GM23248 (cell line): ENCODE measurements around the gene DUS2. TPM values are rescaled to one million over a fixed set of nuclear protein-coding genes. Genes with fewer than 3 reads are reported as not detected.
"Not testable (repeated sequence)": the region's sequence is repeated elsewhere in the genome, so short reads cannot be mapped to it uniquely, and the experiment has no call there.

Experiments used
- DNase-seq: peaks from one replicate; pipeline ENCODE4 v3.0.0-alpha.2; 2015
- H2AFZ ChIP-seq: fragments of 200-600 bp; sonication (generic); 2 replicates; pipeline ENCODE4 v1.6.1; 2016; ENCODE audit warnings: antibody characterized with exemption
- H3F3A ChIP-seq: fragments of 200-600 bp; sonication (generic); 2 replicates; pipeline ENCODE4 v1.6.1; 2016; ENCODE audit warnings: mild to moderate bottlenecking, antibody characterized with exemption, mixed run types; ENCODE audit not compliant: insufficient read depth
- H3K27ac ChIP-seq: fragments of 200-600 bp; sonication (generic); 2 replicates; pipeline ENCODE4 v1.5.1; 2016; ENCODE audit warnings: mild to moderate bottlenecking
- H3K27me3 ChIP-seq: fragments of 200-600 bp; sonication (generic); replicated peaks from 2 replicates; pipeline ENCODE4 v1.6.1; 2016; ENCODE audit warnings: mild to moderate bottlenecking; ENCODE audit not compliant: insufficient read depth
- H3K36me3 ChIP-seq: fragments of 200-600 bp; sonication (generic); 2 replicates; pipeline ENCODE4 v1.6.1; 2016; ENCODE audit warnings: low read depth, mild to moderate bottlenecking
- H3K4me1 ChIP-seq: fragments of 200-600 bp; sonication (generic); 2 replicates; pipeline ENCODE4 v1.6.1; 2016; ENCODE audit warnings: mild to moderate bottlenecking; ENCODE audit not compliant: insufficient read depth
- H3K4me2 ChIP-seq: fragments of 200-600 bp; sonication (generic); one replicate; pipeline ENCODE4 v1.6.1; 2016; ENCODE audit warnings: mild to moderate bottlenecking; ENCODE audit not compliant: unreplicated experiment
- H3K4me3 ChIP-seq: fragments of 200-600 bp; sonication (generic); 2 replicates; pipeline ENCODE4 v1.5.1; 2016; ENCODE audit warnings: mild to moderate bottlenecking
- H3K79me2 ChIP-seq: fragments of 200-600 bp; sonication (generic); 2 replicates; pipeline ENCODE4 v1.6.1; 2016; ENCODE audit warnings: mild to moderate bottlenecking; ENCODE audit not compliant: insufficient read depth
- H3K9ac ChIP-seq: fragments of 200-600 bp; sonication (generic); 2 replicates; pipeline ENCODE4 v1.6.1; 2016; ENCODE audit warnings: mild to moderate bottlenecking
- H3K9me2 ChIP-seq: fragments of 200-600 bp; sonication (generic); 2 replicates; pipeline ENCODE4 v1.6.1; 2016; ENCODE audit warnings: mixed run types, mild to moderate bottlenecking, moderate library complexity; ENCODE audit not compliant: insufficient read depth
- H3K9me3 ChIP-seq: fragments of 200-600 bp; sonication (generic); one replicate; pipeline ENCODE4 v1.6.1; 2017; ENCODE audit warnings: low read depth
- H4K20me1 ChIP-seq: fragments of 200-600 bp; sonication (generic); 2 replicates; pipeline ENCODE4 v1.6.0; 2016; ENCODE audit not compliant: insufficient read depth
- EZH2 ChIP-seq: fragments of 200-600 bp; sonication (generic); IDR thresholded peaks from 2 replicates; pipeline ENCODE4 v1.6.1; 2018; ENCODE audit warnings: antibody characterized with exemption, mild to moderate bottlenecking; ENCODE audit not compliant: insufficient read depth, poor library complexity, severe bottlenecking
- EZH2phosphoT487 ChIP-seq: fragments of 200-600 bp; sonication (generic); IDR thresholded peaks from 2 replicates; pipeline ENCODE4 v1.6.1; 2018; ENCODE audit warnings: antibody characterized with exemption, moderate library complexity, mild to moderate bottlenecking, low read depth; ENCODE audit not compliant: insufficient read depth
- WGBS, 2 experiments: methylation state at CpG; one replicate each; pipeline ENCODE4 v1.1.6; 2015 to 2017; ENCODE audit warnings: low lambda C conversion rate in 2 of 2, low coverage in 1 of 2; ENCODE audit errors: missing lambda C conversion rate in 2 of 2; 5-methylcytosine and 5-hydroxymethylcytosine counted together
- in situ Hi-C: fragments of 300-500 bp; cut with MboI; formaldehyde crosslinking; loops from 2 replicates; pipeline ENCODE4 v1.15.0; 2020
- polyA plus RNA-seq: library from polyadenylated mRNA; unstranded; fragments of >200 nt; fragmentation: Nextera tagmentation; extraction: Ambion mirVana; gene quantifications from 2 replicates; pipeline ENCODE4 v1.2.1, GENCODE V29; 2016
- total RNA-seq: library from RNA; depleted of rRNA; stranded (reverse); fragments of >200 nt; shearing (Covaris generic); gene quantifications from 2 replicates; pipeline ENCODE4 v1.2.3, GENCODE V29; 2014

DUS2 gene
- total and polyA plus RNA-seq, 2 experiments from 2014 or later, result 14.0 to 18.4 TPM

GRCh38 chr16:68021490-68021889 lies 1.6 kb upstream of the DUS2 start:
- WGBS, 2 experiments, result 95 to 98% methylated on average over 10 of the region's 10 CpGs
- DNase-seq, result no peak
- peak overlapping the region; percentile 91 for H3K4me2 ChIP-seq
- H2AFZ ChIP-seq, result no peak overlapping the region
- no peaks in the 10 kb centered on the region for H3K9me2 ChIP-seq
- in situ Hi-C loops, result no loop called here
- peaks cover 45% of the 10 kb centered on the region for H3K79me2 ChIP-seq
- 0 out of 2 replicates have a peak, but pooled peaks cover 4% of the 10 kb centered on the region for H3F3A ChIP-seq
- no peak overlapping the region for H3K4me3 ChIP-seq
- H3K4me1 ChIP-seq, result peaks cover 16% of the 10 kb centered on the region
- no peaks in the 10 kb centered on the region for H3K36me3 ChIP-seq
- no peak for TF ChIP-seq EZH2phosphoT487
- no peak for TF ChIP-seq EZH2
- H3K27ac ChIP-seq, result no peak overlapping the region
- no peaks in the 10 kb centered on the region for H3K9me3 ChIP-seq
- H3K9ac ChIP-seq, result peak overlapping the region; percentile 94; the same call in 1 of the 2 replicates
- H4K20me1 ChIP-seq, result no peaks in the 10 kb centered on the region
- no peaks in the 10 kb centered on the region for H3K27me3 ChIP-seq

DNA sequence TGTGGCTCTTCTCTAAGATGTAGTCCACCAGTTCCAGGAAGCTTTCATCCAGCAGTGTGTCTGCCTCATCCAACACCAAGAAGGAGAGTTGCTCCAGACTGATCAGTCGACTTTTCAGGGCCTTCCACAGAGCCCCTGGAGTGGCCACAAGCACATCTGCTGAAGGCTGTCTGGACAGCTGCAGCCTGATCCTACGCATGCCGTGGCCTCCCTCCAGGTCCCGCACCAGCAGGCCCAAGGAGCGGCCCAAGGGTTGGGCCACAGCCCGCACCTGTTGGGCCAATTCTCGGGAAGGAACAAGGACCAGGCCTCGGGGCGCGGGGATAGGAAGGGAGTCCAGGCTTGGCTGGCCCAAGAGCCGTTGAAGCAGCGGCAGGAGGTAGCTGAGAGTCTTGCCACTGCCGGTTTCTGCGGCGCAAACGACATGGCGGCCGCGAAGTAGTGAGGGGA lies 781 bp upstream of the DUS2 start:
- Histone ChIP-seq H4K20me1 (no peaks in the 10 kb centered on the region), H3K27me3 (no peaks in the 10 kb centered on the region), H3K79me2 (peaks cover 45% of the 10 kb centered on the region), H3K36me3 (no peaks in the 10 kb centered on the region), H3K9me2 (no peaks in the 10 kb centered on the region), H3F3A (0 out of 2 replicates have a peak, but pooled peaks cover 4% of the 10 kb centered on the region), H3K9ac (peak overlapping the region; percentile 94), H3K4me2 (peak overlapping the region; percentile 91), H3K27ac (peak overlapping the region; percentile 78), H3K9me3 (no peaks in the 10 kb centered on the region), H2AFZ (peak overlapping the region; percentile 81), H3K4me1 (peaks cover 16% of the 10 kb centered on the region), H3K4me3 (peak overlapping the region; percentile 91)
- peak; percentile 45 for DNase-seq
- TF ChIP-seq EZH2, result no peak
- TF ChIP-seq EZH2phosphoT487, result no peak
- 1 to 3% methylated on average over 14 to 19 of the region's 19 CpGs for WGBS, 2 experiments
- in situ Hi-C loops, result no loop called here

GRCh38 chr16:68028996-68029395 lies 5.9 kb downstream of the DUS2 start:
- WGBS, 2 experiments, result 93 to 96% methylated on average over 3 of the region's 3 CpGs

GRCh38 chr16:68030108-68030507 lies 7.0 kb downstream of the DUS2 start:
- in situ Hi-C loops, result not testable (repeated sequence)

More at GRCh38 chr16:68028996-68029395, 5.9 kb downstream of the DUS2 start:
- Histone ChIP-seq H3K9ac (no peak overlapping the region), H3K9me2 (no peaks in the 10 kb centered on the region), H3K4me3 (no peak overlapping the region), H3K27ac (no peak overlapping the region), H3K4me1 (peaks cover 17% of the 10 kb centered on the region; the same call in 1 of the 2 replicates), H3F3A (peaks cover 4% of the 10 kb centered on the region; the same call in 1 of the 2 replicates), H3K79me2 (peaks cover 15% of the 10 kb centered on the region), H3K36me3 (no peaks in the 10 kb centered on the region), H3K4me2 (no peak overlapping the region), H3K9me3 (no peaks in the 10 kb centered on the region), H2AFZ (no peak overlapping the region), H4K20me1 (no peaks in the 10 kb centered on the region), H3K27me3 (no peaks in the 10 kb centered on the region)
- no peak for DNase-seq
- in situ Hi-C loops, result no loop called here
- no peak for TF ChIP-seq EZH2
- TF ChIP-seq EZH2phosphoT487, result no peak

DNA sequence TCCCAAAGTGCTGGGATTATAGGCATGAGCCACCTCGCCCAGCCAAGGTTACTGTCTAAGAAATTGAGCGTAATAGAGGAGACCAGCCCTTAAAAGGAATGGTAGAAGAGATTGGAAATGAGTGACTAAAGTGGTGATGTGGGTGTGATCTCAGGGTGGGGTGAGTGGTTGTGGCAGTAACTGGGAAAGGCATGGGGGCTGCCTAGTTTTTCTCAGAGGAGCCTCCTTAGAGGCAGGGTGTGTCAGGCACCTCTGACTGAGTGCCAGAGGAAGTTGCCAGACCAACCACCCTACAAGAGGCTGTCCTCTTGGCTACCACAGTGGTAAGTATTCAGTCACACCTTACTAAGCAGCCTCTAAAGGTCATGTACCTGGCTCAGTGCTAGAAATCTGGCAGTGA lies 8.9 kb downstream of the DUS2 start:
- H3K27ac ChIP-seq, result no peak overlapping the region
- no peak overlapping the region for H3K9ac ChIP-seq
- H4K20me1 ChIP-seq, result no peaks in the 10 kb centered on the region
- H3K9me2 ChIP-seq, result no peaks in the 10 kb centered on the region
- H3F3A ChIP-seq, result peaks cover 4% of the 10 kb centered on the region; the same call in 1 of the 2 replicates
- TF ChIP-seq EZH2, result no peak
- H3K4me1 ChIP-seq, result peaks cover 11% of the 10 kb centered on the region; the same call in 1 of the 2 replicates
- H3K4me2 ChIP-seq, result no peak overlapping the region
- no peak overlapping the region for H2AFZ ChIP-seq
- 94 to 98% methylated on average over 2 of the region's 2 CpGs for WGBS, 2 experiments
- DNase-seq, result peak; percentile 25
- H3K4me3 ChIP-seq, result no peak overlapping the region
- no peaks in the 10 kb centered on the region for H3K36me3 ChIP-seq
- no peaks in the 10 kb centered on the region for H3K79me2 ChIP-seq
- in situ Hi-C loops, result no loop called here
- H3K27me3 ChIP-seq, result no peaks in the 10 kb centered on the region
- H3K9me3 ChIP-seq, result no peaks in the 10 kb centered on the region

More at GRCh38 chr16:68030108-68030507, 7.0 kb downstream of the DUS2 start:
- not testable (repeated sequence) for H2AFZ ChIP-seq, H3K79me2 ChIP-seq, H3K9me2 ChIP-seq, H3K27ac ChIP-seq, H3K4me3 ChIP-seq, H3K27me3 ChIP-seq, H3K9ac ChIP-seq, H4K20me1 ChIP-seq, H3K4me2 ChIP-seq, H3F3A ChIP-seq, H3K9me3 ChIP-seq, H3K36me3 ChIP-seq
- 53 to 72% methylated on average over 6 of the region's 6 CpGs for WGBS, 2 experiments
- peaks cover 11% of the 10 kb centered on the region; the same call in 1 of the 2 replicates for H3K4me1 ChIP-seq
- DNase-seq, result peak; percentile 41
